Smooth muscle cell of the brain vasculature (primary cell): ENCODE measurements around the gene SLC10A3.

ENCODE experiments used
- DNase-seq: peaks from one replicate; pipeline ENCODE4 v3.0.0-alpha.2; 2012; ENCODE audit warnings: low read depth, low spot score

Gene SLC10A3

DNA sequence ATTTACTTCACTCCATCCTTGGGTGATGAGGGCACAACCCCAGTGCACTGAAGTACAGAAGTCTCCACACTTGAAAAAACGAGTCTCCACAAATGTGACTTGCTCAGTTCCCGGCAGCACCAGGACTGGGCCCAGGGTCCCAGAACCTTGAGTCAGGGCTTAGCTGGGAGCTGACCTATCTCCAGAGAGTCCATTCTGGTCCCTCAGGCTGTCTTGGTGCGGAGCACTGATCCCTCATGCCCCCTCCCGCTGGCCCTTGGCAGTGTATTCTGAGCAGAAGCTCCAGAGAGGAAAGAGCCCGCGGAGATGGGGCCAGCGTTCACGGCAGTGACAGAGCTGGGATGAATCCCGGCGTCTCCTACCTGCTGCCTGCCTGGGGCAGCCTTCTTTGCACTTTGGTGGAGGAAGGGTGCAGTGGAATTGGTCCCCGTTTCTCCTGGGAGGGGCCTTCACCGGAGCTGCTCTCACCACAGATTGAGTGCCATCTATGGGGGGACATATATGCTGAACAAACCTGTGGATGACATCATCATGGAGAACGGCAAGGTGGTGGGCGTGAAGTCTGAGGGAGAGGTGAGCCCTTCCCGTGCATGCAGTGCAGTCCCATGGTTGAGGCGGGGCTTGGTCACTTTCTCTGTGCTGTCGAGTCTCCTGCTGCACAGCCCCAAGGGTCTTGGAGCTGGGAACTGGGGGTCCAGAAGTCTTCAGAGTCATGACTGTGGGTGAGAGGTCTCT is 49.6 kb downstream of the SLC10A3 start:
- DNase-seq, result no peak

DNA sequence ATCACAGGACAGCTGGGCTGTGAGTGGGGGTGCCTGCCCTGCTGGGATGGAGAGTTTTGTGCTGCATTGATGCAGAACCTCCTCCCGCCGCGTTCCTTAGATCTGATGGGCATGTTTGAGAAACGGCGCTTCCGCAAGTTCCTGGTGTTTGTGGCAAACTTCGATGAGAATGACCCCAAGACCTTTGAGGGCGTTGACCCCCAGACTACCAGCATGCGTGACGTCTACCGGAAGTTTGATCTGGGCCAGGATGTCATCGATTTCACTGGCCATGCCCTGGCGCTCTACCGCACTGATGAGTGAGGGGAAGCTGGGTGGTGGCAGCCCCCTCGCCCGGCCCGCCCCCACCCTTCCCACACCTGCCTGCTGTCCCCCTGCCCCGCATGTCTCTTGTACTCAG is 50.6 kb downstream of the SLC10A3 start:
- DNase-seq, result no peak

DNA sequence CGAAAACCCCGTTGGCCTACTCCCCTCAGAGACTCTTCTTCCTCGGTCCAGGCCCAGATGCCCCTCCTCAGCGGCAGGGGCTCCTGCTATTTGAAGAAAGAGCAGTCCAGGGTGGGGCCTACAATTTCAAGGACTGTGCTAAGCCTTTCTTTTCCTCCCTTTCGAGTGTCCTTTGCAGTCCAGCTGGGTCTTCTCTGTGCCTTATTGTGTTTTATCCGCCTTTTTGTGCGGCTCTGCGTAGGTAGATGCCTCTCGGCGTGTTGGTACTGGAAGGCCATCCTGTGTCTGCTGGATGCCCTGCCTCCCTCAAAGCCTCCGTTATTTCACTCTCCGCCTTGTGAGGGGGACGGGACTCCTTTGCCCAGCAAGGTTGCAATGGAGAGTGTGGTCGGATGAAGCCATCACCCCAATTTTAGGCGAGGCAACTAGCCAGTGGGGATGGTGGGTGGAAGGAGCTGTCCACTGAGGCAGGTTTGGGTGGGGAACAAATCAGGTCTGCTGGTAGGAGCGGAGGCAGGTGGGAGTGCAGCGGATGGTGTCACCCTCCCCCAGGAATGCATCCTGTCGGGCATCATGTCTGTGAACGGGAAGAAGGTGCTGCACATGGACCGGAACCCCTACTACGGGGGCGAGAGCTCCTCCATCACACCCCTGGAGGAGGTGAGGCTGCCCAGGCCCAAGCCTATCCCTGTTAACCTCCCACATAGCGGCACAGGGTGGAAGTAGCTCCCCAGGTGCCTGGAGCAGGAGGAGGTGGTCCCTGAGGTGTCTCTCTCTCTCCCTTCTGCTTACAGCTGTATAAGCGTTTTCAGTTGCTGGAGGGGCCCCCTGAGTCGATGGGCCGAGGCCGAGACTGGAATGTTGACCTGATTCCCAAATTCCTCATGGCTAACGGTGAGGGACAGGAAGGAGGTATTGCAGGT is 52.2 kb downstream of the SLC10A3 start:
- no peak for DNase-seq
